HepG2 (cell line): ENCODE data around the gene SENP7. TPM values are rescaled to one million over a fixed set of nuclear protein-coding genes. Genes with fewer than 3 reads are reported as not detected.

Experiments
- BCL6 ChIP-seq: IDR thresholded peaks from 2 replicates; pipeline ENCODE4 v1.6.1; 2016; ENCODE audit warnings: missing genetic modification reagents, missing compliant biosample characterization
- BRD4 ChIP-seq: sonication (generic); formaldehyde crosslinking; IDR thresholded peaks from 2 replicates; pipeline ENCODE4 v1.4.0; 2020; ENCODE audit warnings: missing genetic modification reagents
- FOXP1 ChIP-seq, 2 experiments: fragments of 450-650 bp in 1 of 2; IDR thresholded peaks; 2 replicates each; pipeline ENCODE4 v1.6.1; 2017 to 2018; ENCODE audit warnings: antibody characterized with exemption in 1 of 2
- GATA4 ChIP-seq: sonication (generic); IDR thresholded peaks from 2 replicates; pipeline ENCODE4 v1.6.1; 2016; ENCODE audit warnings: antibody characterized with exemption, low read depth, borderline replicate concordance
- HNF4A ChIP-seq: sonication (generic); formaldehyde crosslinking; IDR thresholded peaks from 2 replicates; pipeline ENCODE4 v1.4.0; 2020; ENCODE audit warnings: missing genetic modification reagents
- LCORL ChIP-seq, 2 experiments: fragments of 450-650 bp in 1 of 2; sonication (generic) in 1 of 2; formaldehyde crosslinking in 1 of 2; IDR thresholded peaks; 2 replicates each; pipeline versions ENCODE4 v1.5.0 to v1.6.1; 2017 to 2020; ENCODE audit warnings: antibody characterized with exemption in 1 of 2, missing genetic modification reagents in 1 of 2
- MED1 ChIP-seq: sonication (generic); formaldehyde crosslinking; IDR thresholded peaks from 2 replicates; pipeline ENCODE4 v1.4.0; 2020; ENCODE audit warnings: missing genetic modification reagents
- MXD3 ChIP-seq: IDR thresholded peaks from 2 replicates; pipeline ENCODE4 v1.6.1; 2016; ENCODE audit warnings: mild to moderate bottlenecking, missing biosample characterization, missing genetic modification reagents
- NFE2 ChIP-seq: sonication (generic); formaldehyde crosslinking; IDR thresholded peaks from 2 replicates; pipeline ENCODE4 v1.4.0; 2020; ENCODE audit warnings: missing genetic modification reagents
- NRL ChIP-seq: sonication (generic); formaldehyde crosslinking; IDR thresholded peaks from 2 replicates; pipeline ENCODE4 v1.5.0; 2020; ENCODE audit warnings: missing genetic modification reagents, mild to moderate bottlenecking, moderate library complexity, borderline replicate concordance
- RAD21 ChIP-seq: fragments of 450-650 bp; formaldehyde crosslinking; IDR thresholded peaks from 2 replicates; pipeline ENCODE4 v1.5.0; 2020; ENCODE audit warnings: mild to moderate bottlenecking
- REPIN1 ChIP-seq: sonication (generic); formaldehyde crosslinking; IDR thresholded peaks from 2 replicates; pipeline ENCODE4 v1.8.0; 2022; ENCODE audit warnings: missing genetic modification reagents, low read depth, mild to moderate bottlenecking, borderline replicate concordance
- SATB2 ChIP-seq: sonication (generic); formaldehyde crosslinking; IDR thresholded peaks from 2 replicates; pipeline ENCODE4 v1.5.0; 2020; ENCODE audit warnings: missing genetic modification reagents
- SETDB1 ChIP-seq: sonication (generic); formaldehyde crosslinking; IDR thresholded peaks from 2 replicates; pipeline ENCODE4 v1.5.1; 2020; ENCODE audit warnings: missing genetic modification reagents, mild to moderate bottlenecking, borderline replicate concordance
- ZBTB42 ChIP-seq: sonication (generic); formaldehyde crosslinking; IDR thresholded peaks from 2 replicates; pipeline ENCODE4 v1.5.0; 2020; ENCODE audit warnings: mild to moderate bottlenecking, missing genetic modification reagents
- ZMYM4 ChIP-seq: sonication (generic); formaldehyde crosslinking; IDR thresholded peaks from 2 replicates; pipeline ENCODE4 v1.8.1; 2023; ENCODE audit warnings: mild to moderate bottlenecking, missing genetic modification reagents
- ZNF10 ChIP-seq: sonication (generic); formaldehyde crosslinking; IDR thresholded peaks from 2 replicates; pipeline ENCODE4 v1.4.0; 2020; ENCODE audit warnings: mild to moderate bottlenecking, low read depth, missing genetic modification reagents, borderline replicate concordance
- ZNF709 ChIP-seq: sonication (generic); formaldehyde crosslinking; IDR thresholded peaks from 2 replicates; pipeline ENCODE4 v1.5.0; 2020; ENCODE audit warnings: mild to moderate bottlenecking, missing genetic modification reagents
- polyA plus RNA-seq, 8 experiments: library from polyadenylated mRNA; depleted of rRNA in 3 of 8; stranded (reverse) in 7 of 8; unstranded in 1 of 8; fragments of >200 nt; fragmentation: Illumina TruSeq in 4 of 8; extraction: Trizol in 4 of 8; gene quantifications; 2 replicates each; pipeline versions ENCODE4 v1.2.1 to v1.2.3, GENCODE V29; 2011 to 2016; ENCODE audit warnings: low read depth in 4 of 8, missing spikeins in 1 of 8, mixed read lengths in 1 of 8; ENCODE audit not compliant: insufficient read depth in 1 of 8
- total RNA-seq, 5 experiments: library from RNA; depleted of rRNA; stranded (reverse); fragments of >200 nt; fragmentation: Illumina TruSeq; extraction: Trizol; gene quantifications; 2 replicates each; pipeline ENCODE4 v1.2.3, GENCODE V29; 2016; ENCODE audit warnings: low read depth in 1 of 5
- TF ChIP-seq, protein P1 (sequence below): sonication (generic); formaldehyde crosslinking; IDR thresholded peaks from 2 replicates; pipeline ENCODE4 v1.4.0; 2020; ENCODE audit warnings: missing genetic modification reagents, mild to moderate bottlenecking, borderline replicate concordance
- TF ChIP-seq, protein P2 (sequence below): sonication (generic); formaldehyde crosslinking; conservative IDR thresholded peaks from 2 replicates; pipeline ENCODE4 v1.4.0; 2020; ENCODE audit warnings: mild to moderate bottlenecking, missing genetic modification reagents, moderate library complexity
- TF ChIP-seq, protein P3 (sequence below): sonication (generic); formaldehyde crosslinking; IDR thresholded peaks from 2 replicates; pipeline ENCODE4 v1.5.0; 2020; ENCODE audit warnings: missing genetic modification reagents

The SENP7 gene
- total and polyA plus RNA-seq, 2 of the 13 experiments (the other 11 are each of a cell fraction or from before 2014, with no cell fraction given): 9.1 to 10.3 TPM

DNA sequence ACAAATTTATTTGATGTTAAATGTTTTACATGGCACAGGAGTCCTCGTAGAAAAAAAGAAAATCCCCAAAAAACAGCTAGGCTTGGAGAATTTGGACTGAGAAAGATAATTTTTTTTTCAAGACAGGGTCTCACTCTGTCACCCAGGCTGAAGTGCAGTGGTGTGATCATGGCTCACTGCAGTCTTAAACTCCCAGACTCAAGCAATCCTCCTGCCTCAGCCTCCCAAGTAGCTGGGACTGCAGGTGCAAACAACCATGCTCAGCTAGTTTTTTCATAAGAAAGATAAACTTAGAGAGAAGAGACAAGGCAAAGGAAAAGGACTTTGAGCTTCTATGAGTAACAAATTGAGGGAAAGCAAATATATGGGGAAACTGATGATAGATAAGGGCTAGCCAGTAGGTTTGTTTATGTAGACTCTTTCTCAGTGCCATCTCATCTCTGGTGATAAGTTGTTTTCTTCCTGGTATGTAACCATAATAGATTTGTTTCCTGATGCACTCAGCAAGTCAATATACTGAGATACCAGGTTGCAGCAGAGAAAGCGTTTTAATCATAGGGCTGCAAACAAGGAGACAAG is 35.6 kb upstream of the SENP7 start (continued):
- TF ChIP-seq ZBTB42 (no peak), ZNF10 (CRISPR knock-in tag) (no peak), REPIN1 (no peak; the same call in 1 of the 2 replicates), NRL (CRISPR knock-in tag) (no peak), MED1 (CRISPR knock-in tag) (peak; percentile 62), LCORL (IDR thresholded peaks at IDR 0.05) (no peak), LCORL (CRISPR knock-in tag; IDR thresholded peaks at IDR 0.05) (no peak), FOXP1 (IDR thresholded peaks at IDR 0.05) (peak; percentile 63), FOXP1 (CRISPR knock-in tag; IDR thresholded peaks at IDR 0.05) (peak; percentile 89), SETDB1 (CRISPR knock-in tag) (no peak), BCL6 (CRISPR knock-in tag) (peak; percentile 82), NFE2 (CRISPR knock-in tag) (no peak), RAD21 (CRISPR knock-in tag) (no peak), ZNF709 (CRISPR knock-in tag) (no peak), SATB2 (CRISPR knock-in tag) (no peak), MXD3 (CRISPR knock-in tag) (no peak), BRD4 (CRISPR knock-in tag) (no peak), GATA4 (peak; percentile 26; the same call in 1 of the 2 replicates), ZMYM4 (CRISPR knock-in tag) (peak; percentile 17; the same call in 1 of the 2 replicates), HNF4A (CRISPR knock-in tag) (peak; percentile 92)
- TF ChIP-seq, protein P1, sequence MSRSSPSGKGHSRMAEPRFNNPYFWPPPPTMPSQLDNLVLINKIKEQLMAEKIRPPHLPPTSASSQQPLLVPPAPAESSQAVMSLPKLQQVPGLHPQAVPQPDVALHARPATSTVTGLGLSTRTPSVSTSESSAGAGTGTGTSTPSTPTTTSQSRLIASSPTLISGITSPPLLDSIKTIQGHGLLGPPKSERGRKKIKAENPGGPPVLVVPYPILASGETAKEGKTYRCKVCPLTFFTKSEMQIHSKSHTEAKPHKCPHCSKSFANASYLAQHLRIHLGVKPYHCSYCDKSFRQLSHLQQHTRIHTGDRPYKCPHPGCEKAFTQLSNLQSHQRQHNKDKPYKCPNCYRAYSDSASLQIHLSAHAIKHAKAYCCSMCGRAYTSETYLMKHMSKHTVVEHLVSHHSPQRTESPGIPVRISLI: peak; percentile 85
- TF ChIP-seq, protein P2, sequence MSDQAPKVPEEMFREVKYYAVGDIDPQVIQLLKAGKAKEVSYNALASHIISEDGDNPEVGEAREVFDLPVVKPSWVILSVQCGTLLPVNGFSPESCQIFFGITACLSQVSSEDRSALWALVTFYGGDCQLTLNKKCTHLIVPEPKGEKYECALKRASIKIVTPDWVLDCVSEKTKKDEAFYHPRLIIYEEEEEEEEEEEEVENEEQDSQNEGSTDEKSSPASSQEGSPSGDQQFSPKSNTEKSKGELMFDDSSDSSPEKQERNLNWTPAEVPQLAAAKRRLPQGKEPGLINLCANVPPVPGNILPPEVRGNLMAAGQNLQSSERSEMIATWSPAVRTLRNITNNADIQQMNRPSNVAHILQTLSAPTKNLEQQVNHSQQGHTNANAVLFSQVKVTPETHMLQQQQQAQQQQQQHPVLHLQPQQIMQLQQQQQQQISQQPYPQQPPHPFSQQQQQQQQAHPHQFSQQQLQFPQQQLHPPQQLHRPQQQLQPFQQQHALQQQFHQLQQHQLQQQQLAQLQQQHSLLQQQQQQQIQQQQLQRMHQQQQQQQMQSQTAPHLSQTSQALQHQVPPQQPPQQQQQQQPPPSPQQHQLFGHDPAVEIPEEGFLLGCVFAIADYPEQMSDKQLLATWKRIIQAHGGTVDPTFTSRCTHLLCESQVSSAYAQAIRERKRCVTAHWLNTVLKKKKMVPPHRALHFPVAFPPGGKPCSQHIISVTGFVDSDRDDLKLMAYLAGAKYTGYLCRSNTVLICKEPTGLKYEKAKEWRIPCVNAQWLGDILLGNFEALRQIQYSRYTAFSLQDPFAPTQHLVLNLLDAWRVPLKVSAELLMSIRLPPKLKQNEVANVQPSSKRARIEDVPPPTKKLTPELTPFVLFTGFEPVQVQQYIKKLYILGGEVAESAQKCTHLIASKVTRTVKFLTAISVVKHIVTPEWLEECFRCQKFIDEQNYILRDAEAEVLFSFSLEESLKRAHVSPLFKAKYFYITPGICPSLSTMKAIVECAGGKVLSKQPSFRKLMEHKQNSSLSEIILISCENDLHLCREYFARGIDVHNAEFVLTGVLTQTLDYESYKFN (CRISPR knock-in tag): peak; percentile 91
- TF ChIP-seq, protein P3, sequence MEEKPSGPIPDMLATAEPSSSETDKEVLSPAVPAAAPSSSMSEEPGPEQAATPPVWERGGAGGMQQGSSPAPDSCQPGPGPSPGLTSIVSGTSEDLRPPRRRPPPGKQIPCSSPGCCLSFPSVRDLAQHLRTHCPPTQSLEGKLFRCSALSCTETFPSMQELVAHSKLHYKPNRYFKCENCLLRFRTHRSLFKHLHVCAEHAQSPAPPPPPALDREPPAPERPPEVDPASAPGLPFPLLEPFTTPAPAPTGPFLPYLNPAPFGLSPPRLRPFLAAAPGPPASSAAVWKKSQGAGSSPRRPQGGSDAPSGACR (CRISPR knock-in tag): no peak
